Neural progenitor cell (in vitro differentiated cells): ENCODE data around the gene LGALS14. TPM values are rescaled to one million over a fixed set of nuclear protein-coding genes. Genes with fewer than 3 reads are reported as not detected.

Experiments
- DNase-seq: peaks from one replicate; pipeline ENCODE4 v3.0.0-alpha.2; 2016; ENCODE audit warnings: low spot score
- H2AFZ ChIP-seq: fragments of 200-600 bp; sonication (generic); replicated peaks from 2 replicates; pipeline ENCODE4 v1.6.1; 2016; ENCODE audit warnings: antibody characterized with exemption
- H3F3A ChIP-seq: fragments of 200-600 bp; sonication (generic); 2 replicates; pipeline ENCODE4 v1.6.1; 2016; ENCODE audit warnings: antibody characterized with exemption, low read depth
- H3K27ac ChIP-seq: fragments of 200-600 bp; sonication (generic); 2 replicates; pipeline ENCODE4 v1.5.1; 2016; ENCODE audit warnings: mild to moderate bottlenecking
- H3K27me3 ChIP-seq: fragments of 200-600 bp; sonication (generic); 2 replicates; pipeline ENCODE4 v1.6.1; 2016; ENCODE audit warnings: mild to moderate bottlenecking, moderate library complexity
- H3K36me3 ChIP-seq: fragments of 200-600 bp; sonication (generic); 2 replicates; pipeline ENCODE4 v1.5.1; 2016
- H3K4me1 ChIP-seq: fragments of 200-600 bp; sonication (generic); 2 replicates; pipeline ENCODE4 v1.6.1; 2016; ENCODE audit warnings: mixed run types
- H3K4me2 ChIP-seq: fragments of 200-600 bp; sonication (generic); 2 replicates; pipeline ENCODE4 v1.6.1; 2016
- H3K4me3 ChIP-seq: fragments of 200-600 bp; sonication (generic); 2 replicates; pipeline ENCODE4 v1.5.1; 2016
- H3K79me2 ChIP-seq: fragments of 200-600 bp; sonication (generic); 2 replicates; pipeline ENCODE4 v1.6.1; 2016; ENCODE audit warnings: low read depth
- H3K9ac ChIP-seq: fragments of 200-600 bp; sonication (generic); 2 replicates; pipeline ENCODE4 v1.6.1; 2016
- H3K9me3 ChIP-seq: fragments of 200-600 bp; sonication (generic); 2 replicates; pipeline ENCODE4 v1.5.1; 2016; ENCODE audit warnings: low read depth
- H4K20me1 ChIP-seq: fragments of 200-600 bp; sonication (generic); 2 replicates; pipeline ENCODE4 v1.6.1; 2016; ENCODE audit warnings: low read depth
- H3K27ac Mint-ChIP-seq: 3 replicates; pipeline ENCODE4 v1.8.0; 2021; ENCODE audit warnings: mixed read lengths
- H3K27me3 Mint-ChIP-seq: 2 replicates; pipeline ENCODE4 v1.8.0; 2022; ENCODE audit warnings: low read depth, mild to moderate bottlenecking, inconsistent platforms, moderate library complexity, mixed read lengths; ENCODE audit not compliant: insufficient read depth
- H3K36me3 Mint-ChIP-seq: 3 replicates; pipeline ENCODE4 v1.8.0; 2021; ENCODE audit warnings: mixed read lengths
- H3K4me1 Mint-ChIP-seq: 3 replicates; pipeline ENCODE4 v1.8.0; 2021; ENCODE audit warnings: mixed read lengths
- H3K4me3 Mint-ChIP-seq: 3 replicates; pipeline ENCODE4 v1.8.0; 2021; ENCODE audit warnings: mild to moderate bottlenecking, moderate library complexity, mixed read lengths
- H3K9me3 Mint-ChIP-seq: 3 replicates; pipeline ENCODE4 v1.8.0; 2020; ENCODE audit warnings: mixed read lengths
- EZH2 ChIP-seq: fragments of 200-600 bp; sonication (generic); IDR thresholded peaks from 2 replicates; pipeline ENCODE4 v1.6.1; 2017; ENCODE audit warnings: antibody characterized with exemption, mild to moderate bottlenecking, moderate library complexity
- EZH2phosphoT487 ChIP-seq: fragments of 200-600 bp; sonication (generic); IDR thresholded peaks from 2 replicates; pipeline ENCODE4 v1.6.1; 2017; ENCODE audit warnings: antibody characterized with exemption
- total RNA-seq: library from RNA; depleted of rRNA; stranded (reverse); fragments of >200 nt; gene quantifications from 2 replicates; pipeline ENCODE4 v1.2.3, GENCODE V29; 2015; ENCODE audit warnings: low replicate concordance
- TF ChIP-seq, protein P1 (sequence below): fragments of 200-600 bp; sonication (generic); IDR thresholded peaks from 2 replicates; pipeline ENCODE4 v1.5.1; 2017; ENCODE audit warnings: antibody characterized with exemption, mild to moderate bottlenecking

The LGALS14 gene
- total RNA-seq, 1 donor from 2014 or later, result not detected

DNA sequence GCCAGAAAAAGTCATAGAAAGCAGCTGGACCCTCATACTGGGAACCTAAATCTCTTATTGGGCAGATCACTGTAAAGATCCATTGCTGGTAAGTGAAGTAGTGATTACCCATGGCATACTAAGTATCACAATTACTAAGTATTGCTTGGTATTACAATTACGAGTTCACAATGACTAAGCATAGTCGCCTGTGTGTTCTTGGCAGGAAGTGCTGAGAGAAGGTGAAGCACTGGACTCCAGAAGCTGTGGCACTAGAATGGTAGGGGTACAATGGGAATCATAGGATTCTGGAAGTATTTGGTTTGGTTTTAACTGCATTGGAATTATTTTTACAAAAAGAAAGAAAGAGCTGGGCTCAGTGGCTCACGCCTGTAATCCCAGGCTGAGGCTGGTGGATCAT, 28.3 kb upstream of the LGALS14 start:
- no peak overlapping the region for H3K27ac ChIP-seq
- Mint-ChIP-seq H3K27ac (no peak overlapping the region), H3K4me3 (no peak overlapping the region), H3K9me3 (no peaks in the 10 kb centered on the region), H3K36me3 (no peaks in the 10 kb centered on the region), H3K27me3 (peaks cover 4% of the 10 kb centered on the region), H3K4me1 (no peaks in the 10 kb centered on the region)
- H3K4me1 ChIP-seq, result no peaks in the 10 kb centered on the region
- no peaks in the 10 kb centered on the region for H4K20me1 ChIP-seq
- no peaks in the 10 kb centered on the region for H3F3A ChIP-seq
- H3K4me2 ChIP-seq, result no peak overlapping the region
- no peaks in the 10 kb centered on the region for H3K79me2 ChIP-seq
- TF ChIP-seq EZH2phosphoT487 (no peak), EZH2 (no peak)
- TF ChIP-seq, protein P1, sequence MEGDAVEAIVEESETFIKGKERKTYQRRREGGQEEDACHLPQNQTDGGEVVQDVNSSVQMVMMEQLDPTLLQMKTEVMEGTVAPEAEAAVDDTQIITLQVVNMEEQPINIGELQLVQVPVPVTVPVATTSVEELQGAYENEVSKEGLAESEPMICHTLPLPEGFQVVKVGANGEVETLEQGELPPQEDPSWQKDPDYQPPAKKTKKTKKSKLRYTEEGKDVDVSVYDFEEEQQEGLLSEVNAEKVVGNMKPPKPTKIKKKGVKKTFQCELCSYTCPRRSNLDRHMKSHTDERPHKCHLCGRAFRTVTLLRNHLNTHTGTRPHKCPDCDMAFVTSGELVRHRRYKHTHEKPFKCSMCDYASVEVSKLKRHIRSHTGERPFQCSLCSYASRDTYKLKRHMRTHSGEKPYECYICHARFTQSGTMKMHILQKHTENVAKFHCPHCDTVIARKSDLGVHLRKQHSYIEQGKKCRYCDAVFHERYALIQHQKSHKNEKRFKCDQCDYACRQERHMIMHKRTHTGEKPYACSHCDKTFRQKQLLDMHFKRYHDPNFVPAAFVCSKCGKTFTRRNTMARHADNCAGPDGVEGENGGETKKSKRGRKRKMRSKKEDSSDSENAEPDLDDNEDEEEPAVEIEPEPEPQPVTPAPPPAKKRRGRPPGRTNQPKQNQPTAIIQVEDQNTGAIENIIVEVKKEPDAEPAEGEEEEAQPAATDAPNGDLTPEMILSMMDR, result no peak
- H2AFZ ChIP-seq, result no peak overlapping the region
- no peak overlapping the region for H3K9ac ChIP-seq
- no peaks in the 10 kb centered on the region for H3K36me3 ChIP-seq
- no peaks in the 10 kb centered on the region for H3K27me3 ChIP-seq
- no peak overlapping the region for H3K4me3 ChIP-seq
- DNase-seq, result no peak
- no peaks in the 10 kb centered on the region for H3K9me3 ChIP-seq

DNA sequence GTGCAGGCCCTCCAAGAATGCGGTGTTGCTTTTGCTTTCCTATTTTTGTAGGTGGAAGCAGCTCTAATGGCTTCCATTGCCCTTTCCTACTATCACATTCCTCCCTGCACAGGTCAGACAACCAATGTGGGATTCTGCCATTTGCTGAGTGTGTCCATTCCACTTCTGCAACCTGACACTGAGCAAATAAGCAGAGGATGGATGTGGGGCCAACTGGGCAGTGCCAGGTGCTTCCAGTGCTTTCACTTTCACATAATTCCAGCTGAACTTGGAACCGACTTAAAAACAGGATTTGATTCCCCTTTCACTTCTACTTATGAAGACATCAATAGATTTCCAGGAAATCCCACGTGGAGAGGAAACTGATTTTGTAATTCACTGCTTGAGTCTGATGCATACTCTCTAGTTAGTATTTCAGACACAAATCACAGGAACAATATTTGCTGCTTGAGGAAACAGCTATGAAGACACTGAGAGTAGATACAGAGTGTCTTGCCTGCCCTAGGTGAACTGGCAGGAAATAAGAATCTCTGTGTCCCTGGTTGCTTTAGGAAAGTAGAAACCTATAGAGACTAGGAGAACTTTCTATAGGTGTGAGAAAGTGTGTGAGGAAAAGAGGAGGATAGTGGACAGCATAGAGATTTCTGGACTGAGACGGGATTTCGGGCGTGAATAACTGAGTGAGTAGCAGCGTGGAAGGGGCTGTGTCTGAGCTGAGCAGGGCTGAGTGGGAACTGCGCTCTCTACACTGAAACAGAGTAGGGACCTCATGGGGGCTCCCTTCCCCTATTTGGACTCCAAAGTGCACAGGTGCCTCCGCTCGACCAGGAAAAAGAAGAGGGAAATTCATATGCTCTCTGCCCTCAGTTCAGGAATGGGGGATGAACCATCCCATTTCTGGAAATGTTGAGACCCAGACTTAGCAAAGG, 26.1 kb upstream of the LGALS14 start:
- H3K9ac ChIP-seq, result no peak overlapping the region
- H3K4me3 Mint-ChIP-seq, result no peak overlapping the region
- H3K27ac ChIP-seq, result no peak overlapping the region
- no peaks in the 10 kb centered on the region for H3K36me3 Mint-ChIP-seq
- H3K9me3 Mint-ChIP-seq, result no peaks in the 10 kb centered on the region
- no peak overlapping the region for H3K27ac Mint-ChIP-seq
- no peaks in the 10 kb centered on the region for H3K4me1 Mint-ChIP-seq
- TF ChIP-seq EZH2 (no peak), EZH2phosphoT487 (no peak)
- TF ChIP-seq, protein P1, result no peak
- H3K4me1 ChIP-seq, result no peaks in the 10 kb centered on the region
- no peaks in the 10 kb centered on the region for H3K27me3 Mint-ChIP-seq
- H4K20me1 ChIP-seq, result no peaks in the 10 kb centered on the region
- H3K27me3 ChIP-seq, result no peaks in the 10 kb centered on the region
- no peaks in the 10 kb centered on the region for H3K36me3 ChIP-seq
- H3F3A ChIP-seq, result no peaks in the 10 kb centered on the region
- DNase-seq, result no peak
- H3K4me2 ChIP-seq, result no peak overlapping the region
- no peak overlapping the region for H2AFZ ChIP-seq
- H3K79me2 ChIP-seq, result no peaks in the 10 kb centered on the region
- H3K4me3 ChIP-seq, result no peak overlapping the region
- H3K9me3 ChIP-seq, result no peaks in the 10 kb centered on the region

DNA sequence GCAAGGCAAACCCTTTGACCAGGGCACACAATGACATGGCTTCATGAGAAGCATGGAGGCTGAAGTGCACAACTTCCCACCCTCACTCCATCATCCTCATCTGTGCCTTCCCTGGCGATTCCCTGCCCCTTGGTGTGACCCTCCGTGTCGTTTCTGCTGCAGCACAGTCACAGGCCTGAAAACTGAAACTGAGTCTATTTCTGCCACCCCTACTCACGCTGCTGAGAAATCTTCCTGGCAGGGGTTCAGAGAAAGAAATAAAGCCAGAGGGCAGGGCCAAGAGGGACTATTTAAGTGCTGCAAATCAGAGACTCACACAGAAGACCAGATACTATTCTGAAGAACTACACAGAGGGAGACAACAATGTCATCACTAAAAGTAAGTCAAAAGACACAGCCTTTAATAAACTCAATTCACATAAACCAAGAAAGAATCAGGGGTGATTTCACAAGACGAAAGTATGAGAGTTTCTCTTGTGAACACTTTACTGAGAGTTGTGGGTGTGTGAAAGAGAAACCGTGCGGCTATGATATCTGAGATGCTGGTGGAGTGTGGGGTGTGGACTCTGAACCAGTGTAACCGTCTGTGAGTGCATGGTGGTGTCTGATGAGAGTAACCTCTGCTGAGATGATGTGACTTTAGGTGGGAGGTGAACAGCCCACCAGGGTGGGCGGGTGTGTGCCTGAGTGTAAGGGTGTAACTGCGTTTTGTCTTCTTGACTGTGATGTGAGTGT, 25.1 kb upstream of the LGALS14 start:
- H3K9me3 ChIP-seq, result no peaks in the 10 kb centered on the region
- no peaks in the 10 kb centered on the region for H3K9me3 Mint-ChIP-seq
- no peak overlapping the region for H3K4me3 ChIP-seq
- H3K4me1 ChIP-seq, result no peaks in the 10 kb centered on the region
- H3K4me2 ChIP-seq, result no peak overlapping the region
- H3F3A ChIP-seq, result no peaks in the 10 kb centered on the region
- H3K27me3 ChIP-seq, result no peaks in the 10 kb centered on the region
- H3K27ac Mint-ChIP-seq, result no peak overlapping the region
- no peak overlapping the region for H3K9ac ChIP-seq
- H3K79me2 ChIP-seq, result no peaks in the 10 kb centered on the region
- no peak overlapping the region for H3K27ac ChIP-seq
- no peaks in the 10 kb centered on the region for H3K27me3 Mint-ChIP-seq
- no peak for DNase-seq
- H2AFZ ChIP-seq, result no peak overlapping the region
- H4K20me1 ChIP-seq, result no peaks in the 10 kb centered on the region
- H3K36me3 Mint-ChIP-seq, result no peaks in the 10 kb centered on the region
- no peaks in the 10 kb centered on the region for H3K4me1 Mint-ChIP-seq
- H3K4me3 Mint-ChIP-seq, result no peak overlapping the region
- no peaks in the 10 kb centered on the region for H3K36me3 ChIP-seq
- TF ChIP-seq, protein P1, result no peak
- TF ChIP-seq EZH2phosphoT487 (no peak), EZH2 (no peak)
